H9 (cell line): Measurements from ENCODE around the gene CACNB4. TPM values are rescaled to one million over a fixed set of nuclear protein-coding genes. Genes with fewer than 3 reads are reported as not detected.

Experiments
- DNase-seq: peaks from one replicate; pipeline ENCODE4 v3.0.0-alpha.2; 2017
- H2AFZ ChIP-seq: one replicate; pipeline ENCODE4 v1.6.1; 2013; ENCODE audit warnings: mild to moderate bottlenecking, low read length, control low read depth, moderate library complexity
- H2AK5ac ChIP-seq: 2 replicates; pipeline ENCODE4 v1.6.1; 2013; ENCODE audit warnings: low read length, control low read depth, mixed read lengths; ENCODE audit not compliant: insufficient read length
- H2BK120ac ChIP-seq: one replicate; pipeline ENCODE4 v1.6.1; 2013; ENCODE audit warnings: low read depth, mild to moderate bottlenecking, low read length, control low read depth, inconsistent platforms; ENCODE audit not compliant: poor library complexity, severe bottlenecking
- H2BK12ac ChIP-seq: 2 replicates; pipeline ENCODE4 v1.6.1; 2013; ENCODE audit warnings: low read length, control low read depth, mixed read lengths, low read depth; ENCODE audit not compliant: insufficient read length
- H2BK15ac ChIP-seq: 2 replicates; pipeline ENCODE4 v1.6.1; 2013; ENCODE audit warnings: low read depth, low read length, control low read depth
- H2BK20ac ChIP-seq: one replicate; pipeline ENCODE4 v1.6.1; 2013; ENCODE audit warnings: low read depth, mild to moderate bottlenecking, low read length, control low read depth, inconsistent platforms; ENCODE audit not compliant: poor library complexity, severe bottlenecking
- H2BK5ac ChIP-seq: 2 replicates; pipeline ENCODE4 v1.6.1; 2013; ENCODE audit warnings: low read length, control low read depth, mixed read lengths; ENCODE audit not compliant: insufficient read length
- H3K14ac ChIP-seq: 2 replicates; pipeline ENCODE4 v1.6.1; 2013; ENCODE audit warnings: low read length, control low read depth; ENCODE audit not compliant: insufficient read depth
- H3K18ac ChIP-seq: 2 replicates; pipeline ENCODE4 v1.6.1; 2013; ENCODE audit warnings: low read depth, mild to moderate bottlenecking, mixed read lengths, low read length, control low read depth; ENCODE audit not compliant: insufficient read length
- H3K23ac ChIP-seq: 2 replicates; pipeline ENCODE4 v1.6.1; 2013; ENCODE audit warnings: low read length, control low read depth, mixed read lengths, low read depth; ENCODE audit not compliant: insufficient read length
- H3K23me2 ChIP-seq: 2 replicates; pipeline ENCODE4 v1.6.1; 2013; ENCODE audit warnings: low read depth, mild to moderate bottlenecking, mixed read lengths, low read length, control low read depth; ENCODE audit not compliant: insufficient read length, poor library complexity, severe bottlenecking
- H3K27ac ChIP-seq: 2 replicates; pipeline ENCODE4 v1.5.1; 2013; ENCODE audit warnings: low read length, control low read depth, mixed read lengths, low read depth; ENCODE audit not compliant: insufficient read length
- H3K27me3 ChIP-seq: 2 replicates; pipeline ENCODE4 v1.6.1; 2013; ENCODE audit warnings: low read length, control low read depth, inconsistent platforms; ENCODE audit not compliant: insufficient read depth
- H3K4ac ChIP-seq: 2 replicates; pipeline ENCODE4 v1.6.1; 2013; ENCODE audit warnings: low read depth, mild to moderate bottlenecking, control low read depth, inconsistent platforms, low read length, moderate library complexity
- H3K4me1 ChIP-seq: 2 replicates; pipeline ENCODE4 v1.6.1; 2013; ENCODE audit warnings: low read length, control low read depth, inconsistent platforms; ENCODE audit not compliant: insufficient read depth
- H3K4me2 ChIP-seq: 2 replicates; pipeline ENCODE4 v1.6.1; 2013; ENCODE audit warnings: low read length, control low read depth, mixed read lengths; ENCODE audit not compliant: insufficient read length, insufficient read depth
- H3K56ac ChIP-seq: 2 replicates; pipeline ENCODE4 v1.6.1; 2013; ENCODE audit warnings: low read depth, mild to moderate bottlenecking, mixed read lengths, low read length, control low read depth; ENCODE audit not compliant: insufficient read length
- H3K79me1 ChIP-seq: 2 replicates; pipeline ENCODE4 v1.6.1; 2013; ENCODE audit warnings: low read depth, mild to moderate bottlenecking, moderate library complexity, low read length, control low read depth, inconsistent platforms; ENCODE audit not compliant: insufficient read depth, poor library complexity, severe bottlenecking
- H3K79me2 ChIP-seq: 2 replicates; pipeline ENCODE4 v1.6.1; 2013; ENCODE audit warnings: low read length, control low read depth, inconsistent platforms; ENCODE audit not compliant: insufficient read depth
- H3K9ac ChIP-seq: 2 replicates; pipeline ENCODE4 v1.6.1; 2013; ENCODE audit warnings: low read length, control low read depth, mixed read lengths; ENCODE audit not compliant: insufficient read length; ENCODE audit errors: extremely low read depth
- H3K9me3 ChIP-seq: one replicate; pipeline ENCODE4 v1.6.1; 2013; ENCODE audit warnings: low read depth, low read length, inconsistent platforms; ENCODE audit not compliant: control insufficient read depth
- H3T11ph ChIP-seq: one replicate; pipeline ENCODE4 v1.6.1; 2013; ENCODE audit warnings: mild to moderate bottlenecking, low read length, control low read depth, inconsistent platforms
- H4K20me1 ChIP-seq: one replicate; pipeline ENCODE4 v1.6.1; 2013; ENCODE audit not compliant: control insufficient read depth, insufficient read length, insufficient read depth
- H4K5ac ChIP-seq: 2 replicates; pipeline ENCODE4 v1.6.1; 2013; ENCODE audit warnings: low read depth, mild to moderate bottlenecking, mixed read lengths, low read length, control low read depth; ENCODE audit not compliant: insufficient read length
- H4K8ac ChIP-seq: replicated peaks from 2 replicates; pipeline ENCODE4 v1.6.1; 2013; ENCODE audit warnings: low read length, control low read depth, mixed read lengths, low read depth; ENCODE audit not compliant: insufficient read length
- H4K91ac ChIP-seq: 2 replicates; pipeline ENCODE4 v1.6.1; 2013; ENCODE audit warnings: low read depth, mild to moderate bottlenecking, moderate library complexity, mixed read lengths, low read length, control low read depth; ENCODE audit not compliant: insufficient read length
- H3K27ac Mint-ChIP-seq, 3 experiments: 2 replicates in 2 of 3; 3 replicates in 1 of 3; pipeline ENCODE4 v1.8.0; 2020 to 2021; ENCODE audit warnings: mixed read lengths in 3 of 3, mild to moderate bottlenecking in 1 of 3, moderate library complexity in 1 of 3
- H3K27me3 Mint-ChIP-seq: 2 replicates; pipeline ENCODE4 v1.8.0; 2021; ENCODE audit warnings: low read depth, mild to moderate bottlenecking, moderate library complexity, mixed read lengths
- H3K36me3 Mint-ChIP-seq, 3 experiments: 2 replicates in 2 of 3; 3 replicates in 1 of 3; pipeline ENCODE4 v1.8.0; 2020 to 2021; ENCODE audit warnings: low read depth in 3 of 3, mixed read lengths in 3 of 3; ENCODE audit not compliant: insufficient read depth in 1 of 3
- H3K4me1 Mint-ChIP-seq, 2 experiments: 2 replicates each; pipeline ENCODE4 v1.8.0; 2020; ENCODE audit warnings: mixed read lengths in 2 of 2
- H3K4me3 Mint-ChIP-seq, 2 experiments: 2 replicates in 1 of 2; 3 replicates in 1 of 2; pipeline ENCODE4 v1.8.0; 2020 to 2021; ENCODE audit warnings: mild to moderate bottlenecking in 2 of 2, mixed read lengths in 2 of 2, moderate library complexity in 1 of 2
- H3K9me3 Mint-ChIP-seq, 2 experiments: 2 replicates in 1 of 2; 3 replicates in 1 of 2; pipeline ENCODE4 v1.8.0; 2020; ENCODE audit warnings: mild to moderate bottlenecking in 2 of 2, mixed read lengths in 2 of 2, moderate library complexity in 1 of 2
- WGBS: extraction: QIAGEN DNeasy Blood & Tissue Kit; methylation state at CpG from one replicate; pipeline ENCODE4 v1.1.7; 2013; ENCODE audit warnings: missing lambda C conversion rate, low lambda C conversion rate, mixed read lengths; ENCODE audit not compliant: insufficient read length; ENCODE audit errors: extremely low coverage; 5-methylcytosine and 5-hydroxymethylcytosine counted together
- total RNA-seq: library from RNA; stranded (reverse); gene quantifications from 2 replicates; pipeline ENCODE4 v1.2.1, GENCODE V29; 2021
- TF ChIP-seq, protein P1 (sequence below): fragments of 200-600 bp; sonication (generic); conservative IDR thresholded peaks from 3 replicates; pipeline ENCODE4 v1.8.0; 2021; ENCODE audit warnings: antibody characterized with exemption, mild to moderate bottlenecking

Gene CACNB4
- total RNA-seq, 1 experiment from 2014 or later, result 1.4 TPM

DNA sequence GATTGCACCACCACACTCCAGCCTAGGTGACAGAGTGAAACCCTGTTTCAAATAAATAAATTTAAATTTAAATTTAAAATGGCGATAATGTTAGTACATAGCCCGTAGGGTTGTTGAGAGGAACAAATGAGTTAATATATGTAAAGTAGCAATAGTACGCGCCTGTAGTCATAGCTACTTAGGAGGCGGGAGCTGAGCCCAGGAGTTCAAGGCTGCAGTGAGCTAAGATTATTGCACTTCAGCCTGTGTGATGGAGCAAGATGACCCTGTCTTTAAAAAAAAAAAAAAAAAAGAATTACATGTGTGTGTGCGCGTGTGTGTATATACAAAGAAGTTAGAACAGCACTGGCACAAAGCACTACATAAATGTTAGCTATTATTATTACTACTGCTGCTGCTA, 153.2 kb downstream of the CACNB4 start:
- Histone ChIP-seq H4K8ac (no peak overlapping the region), H3K27ac (no peak overlapping the region), H3K4me2 (no peak overlapping the region), H3K79me2 (no peaks in the 10 kb centered on the region), H3K23me2 (no peaks in the 10 kb centered on the region), H3K27me3 (no peaks in the 10 kb centered on the region), H2BK120ac (no peak overlapping the region), H2BK15ac (no peak overlapping the region), H2AK5ac (no peak overlapping the region), H3K9ac (no peak overlapping the region), H2BK5ac (no peak overlapping the region), H3K23ac (no peak overlapping the region), H4K20me1 (no peaks in the 10 kb centered on the region), H3K56ac (no peak overlapping the region), H4K5ac (no peak overlapping the region), H2BK12ac (no peak overlapping the region), H3K79me1 (no peaks in the 10 kb centered on the region), H3K14ac (no peak overlapping the region), H2AFZ (no peak overlapping the region), H3T11ph (no peak overlapping the region), H3K9me3 (no peaks in the 10 kb centered on the region), H3K18ac (no peak overlapping the region), H3K4me1 (peaks cover 2% of the 10 kb centered on the region; the same call in 1 of the 2 replicates), H3K4ac (no peak overlapping the region), H2BK20ac (no peak overlapping the region), H4K91ac (no peak overlapping the region)
- Mint-ChIP-seq H3K27ac (no peak overlapping the region), H3K4me1 (peaks cover 12 to 18% of the 10 kb centered on the region in 2 experiments), H3K9me3 (peaks cover 10 to 14% of the 10 kb centered on the region in 2 experiments), H3K27me3 (no peaks in the 10 kb centered on the region; the same call in 1 of the 2 replicates), H3K36me3 (peaks cover 10 to 13% (median 11%) of the 10 kb centered on the region in 3 experiments), H3K4me3 (no peak overlapping the region)
- WGBS, result 100% methylated on average over 4 of the region's 7 CpGs
- no peak for DNase-seq
- TF ChIP-seq, protein P1, sequence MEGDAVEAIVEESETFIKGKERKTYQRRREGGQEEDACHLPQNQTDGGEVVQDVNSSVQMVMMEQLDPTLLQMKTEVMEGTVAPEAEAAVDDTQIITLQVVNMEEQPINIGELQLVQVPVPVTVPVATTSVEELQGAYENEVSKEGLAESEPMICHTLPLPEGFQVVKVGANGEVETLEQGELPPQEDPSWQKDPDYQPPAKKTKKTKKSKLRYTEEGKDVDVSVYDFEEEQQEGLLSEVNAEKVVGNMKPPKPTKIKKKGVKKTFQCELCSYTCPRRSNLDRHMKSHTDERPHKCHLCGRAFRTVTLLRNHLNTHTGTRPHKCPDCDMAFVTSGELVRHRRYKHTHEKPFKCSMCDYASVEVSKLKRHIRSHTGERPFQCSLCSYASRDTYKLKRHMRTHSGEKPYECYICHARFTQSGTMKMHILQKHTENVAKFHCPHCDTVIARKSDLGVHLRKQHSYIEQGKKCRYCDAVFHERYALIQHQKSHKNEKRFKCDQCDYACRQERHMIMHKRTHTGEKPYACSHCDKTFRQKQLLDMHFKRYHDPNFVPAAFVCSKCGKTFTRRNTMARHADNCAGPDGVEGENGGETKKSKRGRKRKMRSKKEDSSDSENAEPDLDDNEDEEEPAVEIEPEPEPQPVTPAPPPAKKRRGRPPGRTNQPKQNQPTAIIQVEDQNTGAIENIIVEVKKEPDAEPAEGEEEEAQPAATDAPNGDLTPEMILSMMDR, result no peak
